Calu3 (cell line): Measurements from ENCODE around the gene SLC35F4. TPM values are rescaled to one million over a fixed set of nuclear protein-coding genes. Genes with fewer than 3 reads are reported as not detected.

ENCODE experiments used
- BruUV-seq: library from RNA; stranded (reverse); fragments of 400-500 nt; replicated peaks from 2 replicates; lab custom pipeline; 2021; lab: Mats Ljungman, UMichigan
- CTCF ChIA-PET: fragments of 300-600 bp; sonication (Branson Sonifier 250); formaldehyde crosslinking; loops from one replicate; lab custom pipeline; 2022; ENCODE audit warnings: antibody characterized with exemption; lab: Charles Lee
- DNase-seq: peaks from one replicate; pipeline ENCODE4 v3.0.0; 2022
- H3K27ac Mint-ChIP-seq: one replicate; pipeline ENCODE4 v1.8.0; 2022; ENCODE audit warnings: mixed read lengths; ENCODE audit not compliant: unreplicated experiment
- H3K27me3 Mint-ChIP-seq: one replicate; pipeline ENCODE4 v1.8.0; 2022; ENCODE audit warnings: mixed read lengths; ENCODE audit not compliant: unreplicated experiment
- H3K36me3 Mint-ChIP-seq: one replicate; pipeline ENCODE4 v1.8.0; 2022; ENCODE audit warnings: mild to moderate bottlenecking, moderate library complexity, mixed read lengths; ENCODE audit not compliant: insufficient read depth, unreplicated experiment
- H3K4me1 Mint-ChIP-seq: one replicate; pipeline ENCODE4 v1.8.0; 2022; ENCODE audit warnings: mild to moderate bottlenecking, low read depth, mixed read lengths; ENCODE audit not compliant: unreplicated experiment
- H3K4me3 Mint-ChIP-seq: one replicate; pipeline ENCODE4 v1.8.0; 2022; ENCODE audit warnings: mild to moderate bottlenecking, low read depth, moderate library complexity, mixed read lengths; ENCODE audit not compliant: unreplicated experiment
- H3K9me3 Mint-ChIP-seq: one replicate; pipeline ENCODE4 v1.8.0; 2022; ENCODE audit warnings: low read depth, mixed read lengths; ENCODE audit not compliant: unreplicated experiment
- intact Hi-C: fragments of 100-400 bp; cut with micrococcal nuclease; formaldehyde crosslinking; loops from one replicate; pipeline ENCODE4 v1.10.0; 2022; ENCODE audit not compliant: unreplicated experiment
- total RNA-seq: library from RNA; stranded (reverse); gene quantifications from 2 replicates; pipeline ENCODE4 v1.2.3, GENCODE V29; 2022
- TF ChIP-seq, protein P1 (sequence below): fragments of 200-600 bp; IDR thresholded peaks from one replicate; pipeline ENCODE4 v1.8.0; 2022; ENCODE audit warnings: antibody characterized with exemption; ENCODE audit not compliant: unreplicated experiment

SLC35F4 gene
- total RNA-seq, 1 experiment from 2014 or later: not detected

DNA sequence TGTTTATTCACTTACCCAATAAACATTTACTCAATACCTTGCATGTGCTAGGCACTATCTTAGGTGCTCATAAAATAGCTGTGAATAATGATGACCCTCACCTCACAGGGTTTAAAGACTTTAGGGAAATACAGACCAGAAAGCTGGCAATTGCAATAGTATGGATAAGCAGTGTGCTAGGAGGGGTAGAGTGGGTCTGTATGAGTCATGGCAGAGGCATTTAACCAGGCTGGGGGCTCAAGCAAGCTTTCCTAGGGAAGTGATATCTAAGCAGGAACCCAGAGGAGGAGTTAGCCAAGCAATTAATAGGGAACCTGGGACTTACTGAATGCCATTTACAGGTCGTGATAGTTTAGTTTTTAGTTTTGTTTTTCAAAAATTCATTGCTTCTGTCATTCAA lies 248.4 kb downstream of the SLC35F4 start:
- Mint-ChIP-seq H3K9me3 (peaks cover 2% of the 10 kb centered on the region), H3K27ac (no peak overlapping the region), H3K4me1 (no peaks in the 10 kb centered on the region), H3K36me3 (no peaks in the 10 kb centered on the region), H3K27me3 (peaks cover 20% of the 10 kb centered on the region), H3K4me3 (no peak overlapping the region)
- BruUV-seq: no TSS peak
- intact Hi-C loops: no loop called here
- TF ChIP-seq, protein P1, sequence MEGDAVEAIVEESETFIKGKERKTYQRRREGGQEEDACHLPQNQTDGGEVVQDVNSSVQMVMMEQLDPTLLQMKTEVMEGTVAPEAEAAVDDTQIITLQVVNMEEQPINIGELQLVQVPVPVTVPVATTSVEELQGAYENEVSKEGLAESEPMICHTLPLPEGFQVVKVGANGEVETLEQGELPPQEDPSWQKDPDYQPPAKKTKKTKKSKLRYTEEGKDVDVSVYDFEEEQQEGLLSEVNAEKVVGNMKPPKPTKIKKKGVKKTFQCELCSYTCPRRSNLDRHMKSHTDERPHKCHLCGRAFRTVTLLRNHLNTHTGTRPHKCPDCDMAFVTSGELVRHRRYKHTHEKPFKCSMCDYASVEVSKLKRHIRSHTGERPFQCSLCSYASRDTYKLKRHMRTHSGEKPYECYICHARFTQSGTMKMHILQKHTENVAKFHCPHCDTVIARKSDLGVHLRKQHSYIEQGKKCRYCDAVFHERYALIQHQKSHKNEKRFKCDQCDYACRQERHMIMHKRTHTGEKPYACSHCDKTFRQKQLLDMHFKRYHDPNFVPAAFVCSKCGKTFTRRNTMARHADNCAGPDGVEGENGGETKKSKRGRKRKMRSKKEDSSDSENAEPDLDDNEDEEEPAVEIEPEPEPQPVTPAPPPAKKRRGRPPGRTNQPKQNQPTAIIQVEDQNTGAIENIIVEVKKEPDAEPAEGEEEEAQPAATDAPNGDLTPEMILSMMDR: no peak
- CTCF ChIA-PET: no interaction called here
- no peak for DNase-seq

DNA sequence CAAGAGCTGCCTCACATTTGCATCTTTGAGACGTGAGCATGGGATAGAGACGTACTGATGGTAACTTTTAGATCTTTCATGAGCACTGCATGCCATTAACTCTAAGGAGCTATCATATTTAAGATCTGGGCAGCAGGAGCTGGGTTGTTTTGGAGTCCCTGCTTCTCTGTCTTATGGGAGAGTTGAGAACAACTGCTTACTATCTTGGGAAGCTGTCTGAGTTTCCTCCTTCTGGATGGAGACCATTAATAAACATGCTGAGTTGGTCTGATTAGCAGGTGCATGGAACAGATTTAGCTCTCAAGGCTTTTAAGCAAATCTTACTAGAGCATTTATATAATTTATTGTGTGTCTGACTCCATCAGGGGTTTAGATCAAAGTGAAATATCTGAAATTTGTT lies 252.9 kb downstream of the SLC35F4 start:
- peaks cover 61% of the 10 kb centered on the region for H3K27me3 Mint-ChIP-seq
- BruUV-seq: no TSS peak
- DNase-seq: no peak
- TF ChIP-seq, protein P1: no peak
- H3K36me3 Mint-ChIP-seq: no peaks in the 10 kb centered on the region
- intact Hi-C loops: no loop called here
- H3K4me1 Mint-ChIP-seq: no peaks in the 10 kb centered on the region
- CTCF ChIA-PET: interaction anchor here (0.6 kb wide), 2 partner anchors 138 to 299 kb away, joined by 3 read pairs; no protein-coding TSS in a partner anchor
- no peak overlapping the region for H3K27ac Mint-ChIP-seq
- H3K9me3 Mint-ChIP-seq: no peaks in the 10 kb centered on the region
- no peak overlapping the region for H3K4me3 Mint-ChIP-seq

DNA sequence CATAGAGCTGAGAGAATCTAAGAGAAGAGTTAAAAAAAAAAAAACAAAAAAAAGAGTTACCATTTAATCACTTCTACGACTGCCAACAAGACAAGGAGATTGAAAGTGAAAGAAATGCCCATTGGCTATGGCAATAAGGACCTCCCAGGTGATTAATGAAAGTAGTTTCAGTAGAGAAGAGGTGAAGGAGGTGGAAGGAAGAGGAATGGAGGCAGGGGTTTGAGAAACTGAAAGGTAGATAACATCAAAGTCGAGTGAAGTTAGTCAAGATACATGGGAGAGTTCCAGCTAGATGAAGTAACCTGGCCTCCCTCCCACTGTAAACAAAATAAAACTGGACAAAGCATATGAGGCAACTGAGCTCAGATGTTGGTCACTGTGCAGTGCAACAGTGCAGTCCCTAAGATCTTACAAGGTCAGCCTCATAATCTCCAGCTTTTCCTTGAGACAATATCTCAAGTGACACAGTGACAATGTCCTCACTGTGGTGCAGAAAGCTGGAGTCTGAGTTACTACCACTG lies 254.3 kb downstream of the SLC35F4 start:
- H3K4me1 Mint-ChIP-seq: no peaks in the 10 kb centered on the region
- H3K27me3 Mint-ChIP-seq: peaks cover 65% of the 10 kb centered on the region
- CTCF ChIA-PET: no interaction called here
- no peak overlapping the region for H3K4me3 Mint-ChIP-seq
- H3K9me3 Mint-ChIP-seq: no peaks in the 10 kb centered on the region
- no peaks in the 10 kb centered on the region for H3K36me3 Mint-ChIP-seq
- no TSS peak for BruUV-seq
- intact Hi-C loops: no loop called here
- DNase-seq: no peak
- H3K27ac Mint-ChIP-seq: no peak overlapping the region
- TF ChIP-seq, protein P1: no peak

DNA sequence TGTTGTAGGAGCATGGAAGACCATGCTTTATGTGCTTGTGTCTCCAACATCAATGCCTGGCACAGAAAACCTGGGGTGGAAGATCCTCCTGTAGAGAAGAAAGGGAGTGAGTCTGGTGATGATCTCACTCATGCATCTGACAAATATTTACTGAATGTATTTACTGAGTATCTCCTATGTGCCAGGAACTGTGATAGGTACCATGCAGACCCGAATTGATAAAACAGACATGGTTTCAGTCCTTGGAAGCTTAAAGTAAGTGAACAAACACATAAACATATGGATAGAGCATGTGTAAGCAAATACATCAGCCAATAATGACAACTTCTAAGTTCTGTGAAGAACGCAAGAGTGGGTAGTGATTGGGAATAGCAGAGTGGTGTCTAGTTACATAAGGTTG lies 255.3 kb downstream of the SLC35F4 start:
- no TSS peak for BruUV-seq
- TF ChIP-seq, protein P1: no peak
- intact Hi-C loops: no loop called here
- no peak for DNase-seq
- Mint-ChIP-seq H3K27ac (no peak overlapping the region), H3K4me3 (no peak overlapping the region), H3K36me3 (no peaks in the 10 kb centered on the region), H3K27me3 (peaks cover 57% of the 10 kb centered on the region), H3K9me3 (no peaks in the 10 kb centered on the region), H3K4me1 (no peaks in the 10 kb centered on the region)
- CTCF ChIA-PET: no interaction called here
